IPS-18c (cell line): ENCODE measurements around the gene ZNF564.
"Not testable (repeated sequence)": the region's sequence is repeated elsewhere in the genome, so short reads cannot be mapped to it uniquely, and the experiment has no call there.

Experiments
- H3K4me3 ChIP-seq: 2 replicates; pipeline ENCODE4 v1.7.0; 2013; ENCODE audit warnings: low read depth, mild to moderate bottlenecking, low read length, moderate library complexity; ENCODE audit not compliant: insufficient read depth
- H3K9me3 ChIP-seq: one replicate; pipeline ENCODE4 v1.6.1; 2013; ENCODE audit warnings: mild to moderate bottlenecking, low read length, moderate library complexity; ENCODE audit not compliant: control insufficient read depth, insufficient read depth

The ZNF564 gene

GRCh38 chr19:12527034-12527836 lies 24.0 kb downstream of the ZNF564 start:
- Histone ChIP-seq H3K4me3 (no peak overlapping the region; the same call in 1 of the 2 replicates), H3K9me3 (peaks cover 58% of the 10 kb centered on the region)

- Histone ChIP-seq H3K9me3 (peaks cover 61% of the 10 kb centered on the region), H3K4me3 (no peak overlapping the region)
Measured at GRCh38 chr19:12526542-12526941, 24.7 kb downstream of the ZNF564 start.

- Histone ChIP-seq H3K9me3 (peaks cover 32% of the 10 kb centered on the region), H3K4me3 (no peak overlapping the region)
Measured at GRCh38 chr19:12521996-12522395, 29.3 kb downstream of the ZNF564 start.

GRCh38 chr19:12513531-12514061 lies 37.7 kb downstream of the ZNF564 start:
- H3K9me3 ChIP-seq = peaks cover 7% of the 10 kb centered on the region
- no peak overlapping the region for H3K4me3 ChIP-seq

- H3K9me3 ChIP-seq = no peaks in the 10 kb centered on the region
- H3K4me3 ChIP-seq = no peak overlapping the region
Measured at GRCh38 chr19:12497032-12497431, 54.2 kb downstream of the ZNF564 start.

- no peaks in the 10 kb centered on the region for H3K9me3 ChIP-seq
- H3K4me3 ChIP-seq = no peak overlapping the region
Measured at GRCh38 chr19:12496480-12496879, 54.8 kb downstream of the ZNF564 start.

GRCh38 chr19:12495002-12495802 lies 56.1 kb downstream of the ZNF564 start:
- Histone ChIP-seq H3K9me3 (no peaks in the 10 kb centered on the region), H3K4me3 (peak overlapping the region; percentile 73)

- Histone ChIP-seq H3K4me3 (no peak overlapping the region), H3K9me3 (no peaks in the 10 kb centered on the region)
Measured at GRCh38 chr19:12494260-12494860, 56.9 kb downstream of the ZNF564 start.

- H3K4me3 ChIP-seq, H3K9me3 ChIP-seq: not testable (repeated sequence)
Measured at GRCh38 chr19:12486265-12486783, 65.0 kb downstream of the ZNF564 start.

GRCh38 chr19:12485571-12485970 lies 65.7 kb downstream of the ZNF564 start:
- no peak overlapping the region for H3K4me3 ChIP-seq
- H3K9me3 ChIP-seq = no peaks in the 10 kb centered on the region

- H3K9me3 ChIP-seq = no peaks in the 10 kb centered on the region
- H3K4me3 ChIP-seq = peak overlapping the region; percentile 73; the same call in 1 of the 2 replicates
Measured at GRCh38 chr19:12485052-12485416, 66.2 kb downstream of the ZNF564 start.

- Histone ChIP-seq H3K9me3 (no peaks in the 10 kb centered on the region), H3K4me3 (peak within 1 kb of the TSS; percentile 73)
Measured at GRCh38 chr19:12484371-12485051, 66.8 kb downstream of the ZNF564 start, which contains the start of gene ZNF709. TSS of gene ZNF709 (minus strand) at chr19:12484816. CDS start at chr19:12484657, 159 bp downstream.

- Histone ChIP-seq H3K4me3 (peak overlapping the region; percentile 73), H3K9me3 (no peaks in the 10 kb centered on the region)
Measured at GRCh38 chr19:12484011-12484370, 67.3 kb downstream of the ZNF564 start.

GRCh38 chr19:12482509-12482886 lies 68.8 kb downstream of the ZNF564 start:
- Histone ChIP-seq H3K4me3 (0 out of 2 replicates have a peak overlapping the region, but pooled peaks have one; percentile 9), H3K9me3 (no peaks in the 10 kb centered on the region)

- H3K9me3 ChIP-seq = no peaks in the 10 kb centered on the region
- peak overlapping the region; percentile 9; the same call in 1 of the 2 replicates for H3K4me3 ChIP-seq
Measured at GRCh38 chr19:12481781-12482508, 69.3 kb downstream of the ZNF564 start.

GRCh38 chr19:12478234-12478941 lies 72.9 kb downstream of the ZNF564 start:
- Histone ChIP-seq H3K9me3 (no peaks in the 10 kb centered on the region), H3K4me3 (no peak overlapping the region)
